ENCODE measurements around the gene AGBL1. TPM values are rescaled to one million over a fixed set of nuclear protein-coding genes. Genes with fewer than 3 reads are reported as not detected.

Gene AGBL1
- total RNA-seq, 1 donor from 2014 or later: 5.5 TPM

- Histone ChIP-seq H3F3A (ENCODE audit: low read depth) (no peaks in the 10 kb centered on the region), H3K79me2 (ENCODE audit: low read depth) (no peaks in the 10 kb centered on the region), H3K9ac (no peak overlapping the region), H2AFZ (replicated peaks) (no peak overlapping the region), H3K4me2 (no peak overlapping the region), H3K27me3 (no peaks in the 10 kb centered on the region), H3K9me3 (ENCODE audit: low read depth) (no peaks in the 10 kb centered on the region), H3K4me1 (peaks cover 17% of the 10 kb centered on the region), H3K36me3 (no peaks in the 10 kb centered on the region), H4K20me1 (ENCODE audit: low read depth) (no peaks in the 10 kb centered on the region), H3K4me3 (no peak overlapping the region), H3K27ac (no peak overlapping the region)
- Mint-ChIP-seq H3K27ac (no peak overlapping the region), H3K4me1 (peaks cover 21% of the 10 kb centered on the region), H3K4me3 (no peak overlapping the region), H3K9me3 (peaks cover 3% of the 10 kb centered on the region), H3K27me3 (ENCODE audit: insufficient read depth, low read depth) (no peaks in the 10 kb centered on the region), H3K36me3 (no peaks in the 10 kb centered on the region)
- DNase-seq (ENCODE audit: low spot score): no peak
- no peak for TF ChIP-seq EZH2phosphoT487 (IDR thresholded peaks at IDR 0.05)
- TF ChIP-seq CTCF (IDR thresholded peaks at IDR 0.05): no peak
- no peak for TF ChIP-seq EZH2 (IDR thresholded peaks at IDR 0.05)
Measured at GRCh38 chr15:86615816-86616215, 536.1 kb downstream of the AGBL1 start.

- DNase-seq (ENCODE audit: low spot score): no peak
Measured at GRCh38 chr15:86616771-86617170, 537.1 kb downstream of the AGBL1 start.

GRCh38 chr15:86620157-86620556 is 540.5 kb downstream of the AGBL1 start:
- no peaks in the 10 kb centered on the region for H4K20me1 ChIP-seq (ENCODE audit: low read depth)
- H3K27me3 ChIP-seq: no peaks in the 10 kb centered on the region
- H3K36me3 ChIP-seq: no peaks in the 10 kb centered on the region
- H3K9ac ChIP-seq: no peak overlapping the region
- H3K27ac ChIP-seq: no peak overlapping the region
- no peaks in the 10 kb centered on the region for H3F3A ChIP-seq (ENCODE audit: low read depth)
- Mint-ChIP-seq H3K36me3 (no peaks in the 10 kb centered on the region), H3K4me1 (peaks cover 26% of the 10 kb centered on the region), H3K9me3 (peaks cover 2% of the 10 kb centered on the region), H3K4me3 (no peak overlapping the region), H3K27ac (no peak overlapping the region), H3K27me3 (ENCODE audit: insufficient read depth, low read depth) (no peaks in the 10 kb centered on the region)
- H3K4me1 ChIP-seq: peaks cover 23% of the 10 kb centered on the region
- H3K9me3 ChIP-seq (ENCODE audit: low read depth): no peaks in the 10 kb centered on the region
- peak overlapping the region; percentile 15 for H3K4me2 ChIP-seq
- H3K4me3 ChIP-seq: no peak overlapping the region
- DNase-seq (ENCODE audit: low spot score): no peak
- no peak overlapping the region for H2AFZ ChIP-seq (replicated peaks)
- H3K79me2 ChIP-seq (ENCODE audit: low read depth): no peaks in the 10 kb centered on the region
- TF ChIP-seq CTCF (IDR thresholded peaks at IDR 0.05) (no peak), EZH2 (IDR thresholded peaks at IDR 0.05) (no peak), EZH2phosphoT487 (IDR thresholded peaks at IDR 0.05) (no peak)

More at GRCh38 chr15:86616771-86617170, 537.1 kb downstream of the AGBL1 start:
- no peak overlapping the region for H3K9ac ChIP-seq
- Mint-ChIP-seq H3K27ac (no peak overlapping the region), H3K27me3 (ENCODE audit: insufficient read depth, low read depth) (no peaks in the 10 kb centered on the region), H3K36me3 (no peaks in the 10 kb centered on the region), H3K4me3 (no peak overlapping the region), H3K4me1 (peaks cover 25% of the 10 kb centered on the region), H3K9me3 (peaks cover 3% of the 10 kb centered on the region)
- H3K36me3 ChIP-seq: no peaks in the 10 kb centered on the region
- no peaks in the 10 kb centered on the region for H3F3A ChIP-seq (ENCODE audit: low read depth)
- H2AFZ ChIP-seq (replicated peaks): no peak overlapping the region
- H3K4me1 ChIP-seq: peaks cover 23% of the 10 kb centered on the region
- H3K4me2 ChIP-seq: no peak overlapping the region
- H3K4me3 ChIP-seq: no peak overlapping the region
- no peaks in the 10 kb centered on the region for H3K79me2 ChIP-seq (ENCODE audit: low read depth)
- H3K27ac ChIP-seq: no peak overlapping the region
- H3K9me3 ChIP-seq (ENCODE audit: low read depth): no peaks in the 10 kb centered on the region
- no peaks in the 10 kb centered on the region for H4K20me1 ChIP-seq (ENCODE audit: low read depth)
- TF ChIP-seq EZH2phosphoT487 (IDR thresholded peaks at IDR 0.05): no peak
- no peak for TF ChIP-seq EZH2 (IDR thresholded peaks at IDR 0.05)
- no peak for TF ChIP-seq CTCF (IDR thresholded peaks at IDR 0.05)
- H3K27me3 ChIP-seq: no peaks in the 10 kb centered on the region

Data from neural progenitor cell (in vitro differentiated cells).